ENCODE measurements around the gene LENG1.

LENG1 gene

DNA sequence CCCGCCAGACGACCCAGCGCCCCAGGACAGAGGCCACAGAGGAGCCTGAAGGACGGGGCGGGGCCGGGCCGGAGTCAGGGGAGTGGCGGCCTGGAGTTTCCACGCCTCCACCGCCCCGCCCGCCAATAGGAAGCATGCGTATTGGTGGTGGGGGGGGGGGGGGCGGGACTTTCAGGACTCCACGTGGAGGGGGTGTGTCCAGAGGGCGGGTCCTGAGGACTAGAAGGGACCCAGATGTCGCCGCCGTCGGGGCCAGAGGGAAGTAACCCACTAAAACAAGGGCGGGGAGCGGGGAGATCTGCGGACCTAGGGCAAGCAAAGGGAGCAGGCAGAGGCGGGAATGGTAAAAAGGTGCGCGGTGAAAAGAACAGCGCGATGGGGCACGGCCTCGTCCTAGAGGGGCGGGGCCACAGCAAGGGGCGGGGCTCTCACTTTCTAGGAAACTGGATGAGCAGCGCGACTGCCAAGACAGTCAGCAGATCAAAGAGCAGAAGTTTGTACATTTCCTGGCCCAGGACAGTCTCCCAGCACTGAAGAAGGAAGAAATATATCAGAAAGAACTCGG is 2.8 kb upstream of the LENG1 start:
- peak; percentile 84 to 86 for DNase-seq

DNA sequence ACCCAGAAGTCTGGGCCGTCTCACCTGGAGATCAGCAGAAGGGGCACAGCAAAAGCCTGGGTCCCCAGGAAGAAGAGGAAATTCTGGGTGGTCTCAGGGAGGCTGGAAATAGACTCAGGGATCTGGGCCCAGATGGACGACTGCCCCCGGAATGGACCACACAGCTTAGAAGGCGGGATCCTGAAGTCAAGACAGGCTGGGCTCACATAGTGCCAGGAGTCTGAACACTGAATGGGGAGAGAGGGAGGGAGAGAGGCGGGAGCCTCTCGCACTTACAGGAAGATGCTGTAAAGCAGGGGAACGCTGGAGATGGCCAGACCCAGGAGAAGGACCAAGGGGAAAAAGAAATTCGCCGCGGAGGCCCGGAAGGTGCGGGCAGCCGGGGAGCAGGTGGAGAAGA is 1.3 kb upstream of the LENG1 start:
- no peak for DNase-seq

DNA sequence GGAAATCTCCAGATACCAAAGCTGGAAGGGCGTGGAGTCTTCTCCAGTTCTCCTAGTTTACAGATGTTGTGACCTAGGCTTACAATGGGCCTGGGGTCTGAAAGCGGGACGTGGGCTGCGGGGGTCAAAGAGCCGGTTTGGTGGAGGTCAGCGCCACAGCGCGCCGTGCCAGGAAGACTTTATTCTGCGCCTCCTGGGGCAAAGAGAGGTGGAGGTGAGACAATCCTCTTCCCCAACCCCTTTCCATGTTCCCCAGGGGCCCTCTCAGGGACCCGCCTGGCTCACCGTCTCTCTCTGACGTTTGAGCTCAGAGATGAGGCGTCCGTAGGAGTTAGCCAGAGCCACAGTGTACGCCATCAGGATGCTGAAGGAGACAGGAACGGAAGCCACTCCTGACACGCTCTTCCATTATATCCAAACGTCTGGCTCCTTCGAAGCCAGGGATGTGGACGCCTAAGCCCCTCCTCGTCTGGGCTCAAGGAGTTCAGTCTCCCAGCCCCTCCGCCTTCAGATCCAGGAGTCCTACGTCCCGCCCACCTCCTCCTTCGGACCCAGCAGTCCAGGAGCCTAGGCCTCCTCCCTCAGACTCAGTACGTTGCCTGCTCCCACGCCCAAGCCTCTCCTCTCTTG is 776 bp upstream of the LENG1 start:
- no peak for DNase-seq

DNA sequence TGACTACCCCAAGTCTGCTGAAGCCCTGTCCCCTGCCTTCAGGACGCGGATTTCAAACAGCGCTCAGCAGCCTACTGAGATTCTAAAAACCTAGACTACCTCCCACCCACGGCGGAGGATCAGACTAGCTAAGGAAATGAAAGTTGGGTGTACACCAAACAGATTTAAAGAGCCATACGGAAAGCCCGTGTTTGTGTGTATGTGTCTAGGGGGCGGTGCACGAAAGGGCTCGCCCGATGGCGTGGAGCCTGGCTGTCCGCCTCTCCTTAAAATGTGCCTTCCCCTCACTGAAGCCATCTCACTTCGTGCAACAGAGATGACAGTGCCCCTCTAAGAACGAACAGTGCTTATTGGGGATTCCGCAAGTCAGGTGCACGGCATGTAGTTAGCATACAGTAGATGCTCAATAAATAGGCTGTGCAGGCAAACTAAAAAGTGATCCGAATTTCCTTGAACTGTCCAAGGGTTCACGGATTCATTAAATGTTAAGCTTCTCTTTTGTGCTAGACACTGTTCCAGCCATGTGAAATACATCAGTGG is 639 bp downstream of the LENG1 start:
- DNase-seq = peak in 1 of 2 donors; percentile 30

GRCh38 chr19:54156953-54157352 is 2.6 kb downstream of the LENG1 start:
- no peak for DNase-seq

DNA sequence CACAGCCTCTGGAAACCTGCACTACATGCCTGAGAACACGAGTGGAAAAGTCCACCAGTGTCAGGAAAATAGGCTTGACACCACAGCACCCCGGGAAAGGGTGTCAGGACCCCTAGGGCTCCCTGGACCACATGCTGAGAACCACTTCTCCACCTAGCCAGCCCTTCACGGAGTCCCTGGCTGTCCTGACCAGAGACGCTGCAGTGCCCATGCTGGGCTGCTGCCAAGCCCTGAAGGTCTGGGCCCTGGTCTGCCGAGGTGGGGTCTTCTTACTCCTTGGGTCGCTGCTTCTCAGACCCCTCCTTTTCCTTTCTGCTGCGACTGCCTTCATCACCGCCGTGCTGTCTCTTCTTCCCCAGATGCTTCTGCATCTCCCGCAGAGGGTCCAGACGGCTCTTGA is 3.0 kb downstream of the LENG1 start:
- DNase-seq = no peak

DNA sequence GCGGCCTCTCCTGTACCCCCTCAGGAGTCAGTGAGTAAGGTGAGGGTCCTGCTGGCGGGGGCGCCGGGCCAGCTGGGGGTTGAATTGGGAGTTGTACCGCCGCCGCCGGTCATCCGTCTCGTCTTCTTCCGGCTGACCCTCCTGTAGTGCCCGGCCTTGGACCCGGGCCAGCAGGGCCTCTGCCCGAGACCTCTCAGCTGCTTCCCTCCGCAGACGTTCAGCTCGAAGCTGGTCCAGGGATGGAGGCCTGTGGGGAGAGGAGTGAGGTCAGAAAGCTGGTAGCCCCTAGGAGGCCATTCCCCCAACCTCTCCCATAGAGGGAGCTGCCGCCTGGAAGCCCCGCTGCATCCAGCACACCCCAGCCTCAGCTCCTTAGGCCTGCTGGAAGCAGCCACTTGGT is 3.8 kb downstream of the LENG1 start:
- DNase-seq = no peak

- no peak for DNase-seq
Observed at GRCh38 chr19:54154603-54155345, 4.7 kb downstream of the LENG1 start.

GRCh38 chr19:54153731-54154326 is 5.7 kb downstream of the LENG1 start:
- DNase-seq = no peak

- DNase-seq = no peak
Observed at GRCh38 chr19:54152878-54153524, 6.5 kb downstream of the LENG1 start.

DNA sequence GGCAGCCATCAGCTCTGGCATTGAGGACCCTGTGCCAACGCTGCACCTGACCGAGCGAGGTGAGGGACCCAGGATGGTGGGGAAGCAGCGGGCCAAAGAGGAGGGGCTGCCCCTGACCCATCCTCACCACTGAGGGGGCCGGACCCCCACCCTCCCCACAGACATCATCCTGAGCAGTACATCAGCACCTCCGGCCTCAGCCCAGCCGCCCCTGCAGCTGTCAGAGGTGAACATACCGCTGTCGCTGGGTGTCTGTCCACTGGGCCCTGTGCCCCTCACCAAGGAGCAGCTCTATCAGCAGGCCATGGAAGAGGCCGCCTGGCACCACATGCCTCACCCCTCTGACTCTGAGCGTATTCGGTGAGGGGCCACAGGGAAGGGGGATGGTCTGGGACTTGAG is 7.3 kb downstream of the LENG1 start:
- DNase-seq = no peak

- DNase-seq = no peak
Observed at GRCh38 chr19:54151362-54152035, 8.0 kb downstream of the LENG1 start.

- DNase-seq = no peak
Observed at GRCh38 chr19:54149021-54149812, 10.3 kb downstream of the LENG1 start.

GRCh38 chr19:54148158-54148557 is 11.4 kb downstream of the LENG1 start:
- no peak for DNase-seq

DNA sequence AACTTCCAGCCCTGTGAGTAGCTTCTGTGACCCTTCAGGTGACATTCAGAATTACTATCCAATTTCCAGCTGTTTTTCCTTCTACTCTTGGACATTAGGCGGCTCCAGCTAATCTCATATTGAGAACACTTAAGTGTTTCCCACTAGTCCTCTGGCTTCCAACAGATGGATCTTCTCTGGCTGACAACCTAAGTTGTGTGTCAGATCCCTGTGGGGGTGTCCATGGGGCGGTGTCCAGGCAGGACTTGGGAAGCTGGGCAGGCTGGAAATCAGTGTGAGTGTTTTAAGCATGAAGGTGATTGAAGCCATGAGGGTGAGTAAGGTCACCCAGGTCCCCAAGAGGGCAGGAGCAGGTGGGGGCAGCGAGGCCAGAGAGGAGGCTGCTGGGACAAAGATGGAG is 11.8 kb downstream of the LENG1 start:
- no peak for DNase-seq

DNA sequence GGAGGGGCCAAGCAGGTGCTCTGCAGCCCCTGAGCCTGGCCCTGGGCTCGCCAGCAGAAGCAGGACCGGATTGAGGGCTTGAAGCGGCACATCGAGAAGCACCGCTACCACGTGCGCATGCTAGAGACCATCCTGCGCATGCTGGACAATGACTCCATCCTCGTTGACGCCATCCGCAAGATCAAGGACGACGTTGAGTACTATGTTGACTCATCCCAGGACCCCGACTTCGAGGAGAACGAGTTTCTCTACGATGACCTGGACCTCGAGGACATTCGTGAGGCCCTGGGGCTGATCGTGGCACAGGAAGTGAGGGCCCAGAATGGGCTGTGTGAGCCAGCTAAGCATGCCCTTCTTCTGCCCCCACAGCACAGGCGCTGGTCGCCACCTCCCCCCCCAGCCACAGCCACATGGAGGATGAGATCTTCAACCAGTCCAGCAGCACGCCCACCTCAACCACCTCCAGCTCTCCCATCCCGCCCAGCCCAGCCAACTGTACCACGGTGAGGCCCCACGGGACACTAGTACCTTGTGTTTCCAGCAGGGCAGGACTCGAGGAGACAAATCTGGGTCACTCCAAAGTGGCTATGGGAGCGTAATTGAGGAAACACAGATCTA is 13.9 kb downstream of the LENG1 start:
- no peak for DNase-seq

- no peak for DNase-seq
Observed at GRCh38 chr19:54142166-54142780, 17.2 kb downstream of the LENG1 start.

DNA sequence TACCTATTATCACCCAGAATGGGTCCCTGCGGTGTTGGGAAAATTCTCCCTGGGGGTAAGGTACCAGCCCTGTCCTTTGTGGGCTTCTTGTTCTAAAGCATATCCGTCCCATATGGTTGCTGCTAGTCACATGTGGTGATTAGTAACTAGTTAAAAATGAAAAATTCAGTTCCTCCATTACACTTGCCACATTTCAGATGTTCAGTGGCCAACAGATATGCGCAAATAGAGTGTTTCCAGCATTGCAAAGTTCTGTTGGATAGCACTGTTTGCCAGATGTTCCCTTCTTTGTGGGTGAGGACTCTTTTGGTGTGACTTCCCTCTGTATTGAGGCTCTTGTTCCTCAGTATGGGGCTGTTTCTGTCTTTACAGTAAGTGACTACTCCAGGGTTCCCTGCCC is 18.2 kb downstream of the LENG1 start:
- DNase-seq = no peak

- no peak for DNase-seq
Observed at GRCh38 chr19:54138489-54139256, 20.8 kb downstream of the LENG1 start.

Data from activated CD4-positive, alpha-beta T cell treated with anti-CD3 and anti-CD28 coated beads for 4 hours (primary cell).